ENCODE measurements around the gene ZNF768. TPM values are rescaled to one million over a fixed set of nuclear protein-coding genes. Genes with fewer than 3 reads are reported as not detected.
A peak's percentile ranks its signal among the peaks of the same experiment; 100 is the strongest.

Gene ZNF768
- total and polyA plus RNA-seq, 2 donors (not counting 1 experiment from before 2014, with no cell fraction given), result 24.8 to 36.5 TPM

GRCh38 chr16:30491744-30492308, 34.5 kb downstream of the ZNF768 start:
- CTCF ChIA-PET, result interaction anchor here (2.3 kb wide), 1 partner anchor 43 kb away, joined by 6 read pairs; no protein-coding TSS in a partner anchor
- WGBS (ENCODE audit: insufficient coverage), result 85% methylated on average over 4 of the region's 6 CpGs
- Mint-ChIP-seq H3K27me3 (no peaks in the 10 kb centered on the region), H3K27ac (peak overlapping the region; percentile 42), H3K4me1 (no peaks in the 10 kb centered on the region), H3K4me3 (no peak overlapping the region), H3K9me3 (ENCODE audit: insufficient read depth) (no peaks in the 10 kb centered on the region)
- intact Hi-C loops (cut with micrococcal nuclease), result loop anchor here (5.0 kb wide), 1 partner anchor 40 kb away; no protein-coding TSS in a partner anchor
- ATAC-seq (ENCODE audit: low read depth), result no peak
- TF ChIP-seq EZH2 (IDR thresholded peaks at IDR 0.05; ENCODE audit: borderline replicate concordance, insufficient read depth, low read depth, low read length, poor library complexity, severe bottlenecking), result no peak
- TF ChIP-seq, protein P1, sequence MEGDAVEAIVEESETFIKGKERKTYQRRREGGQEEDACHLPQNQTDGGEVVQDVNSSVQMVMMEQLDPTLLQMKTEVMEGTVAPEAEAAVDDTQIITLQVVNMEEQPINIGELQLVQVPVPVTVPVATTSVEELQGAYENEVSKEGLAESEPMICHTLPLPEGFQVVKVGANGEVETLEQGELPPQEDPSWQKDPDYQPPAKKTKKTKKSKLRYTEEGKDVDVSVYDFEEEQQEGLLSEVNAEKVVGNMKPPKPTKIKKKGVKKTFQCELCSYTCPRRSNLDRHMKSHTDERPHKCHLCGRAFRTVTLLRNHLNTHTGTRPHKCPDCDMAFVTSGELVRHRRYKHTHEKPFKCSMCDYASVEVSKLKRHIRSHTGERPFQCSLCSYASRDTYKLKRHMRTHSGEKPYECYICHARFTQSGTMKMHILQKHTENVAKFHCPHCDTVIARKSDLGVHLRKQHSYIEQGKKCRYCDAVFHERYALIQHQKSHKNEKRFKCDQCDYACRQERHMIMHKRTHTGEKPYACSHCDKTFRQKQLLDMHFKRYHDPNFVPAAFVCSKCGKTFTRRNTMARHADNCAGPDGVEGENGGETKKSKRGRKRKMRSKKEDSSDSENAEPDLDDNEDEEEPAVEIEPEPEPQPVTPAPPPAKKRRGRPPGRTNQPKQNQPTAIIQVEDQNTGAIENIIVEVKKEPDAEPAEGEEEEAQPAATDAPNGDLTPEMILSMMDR (IDR thresholded peaks at IDR 0.05), result no peak
- H3K36me3 ChIP-seq (replicated peaks in 1 of 2; ENCODE audit: control extremely low read depth in 1 of 2, control insufficient read depth in 1 of 2, extremely low read depth in 1 of 2, insufficient read depth in 2 of 2, low read length in 1 of 2), result peaks cover 0 to 70% of the 10 kb centered on the region in 2 experiments
- POLR2A ChIA-PET, result interaction anchor here (0.6 kb wide), 1 partner anchor 30 kb away, joined by 4 read pairs; no protein-coding TSS in a partner anchor
- no peaks in the 10 kb centered on the region for H3K9me3 ChIP-seq (ENCODE audit: control extremely low read depth in 1 of 3, control insufficient read depth in 2 of 3, insufficient read depth in 1 of 3, low read length in 2 of 3)
- no peak overlapping the region for H3K4me2 ChIP-seq (replicated peaks; ENCODE audit: low read depth, low read length, poor library complexity, severe bottlenecking)
- H2AFZ ChIP-seq (ENCODE audit: insufficient read depth, low read depth, low read length, poor library complexity, severe bottlenecking), result no peak overlapping the region
- H3K27ac ChIP-seq (ENCODE audit: low read length in 2 of 2), result no peak overlapping the region
- DNase-seq, result no peak
- peaks cover 10% of the 10 kb centered on the region for H3K79me2 ChIP-seq (ENCODE audit: control insufficient read depth, insufficient read depth, low read length)
- H4K20me1 ChIP-seq (ENCODE audit: control insufficient read depth, insufficient read depth, low read length, poor library complexity, severe bottlenecking), result no peaks in the 10 kb centered on the region
- H3K4me3 ChIP-seq (ENCODE audit: control extremely low read depth in 1 of 5, extremely low read depth in 1 of 5, insufficient read depth in 1 of 5, low read depth in 2 of 5, low read length in 4 of 5), result no peak overlapping the region
- no peak overlapping the region for H3K9ac ChIP-seq (ENCODE audit: low read length)
- H3K27me3 ChIP-seq (replicated peaks in 1 of 4; ENCODE audit: control extremely low read depth in 1 of 4, control insufficient read depth in 3 of 4, insufficient read depth in 4 of 4, low read length in 3 of 4), result no peaks in the 10 kb centered on the region
- H3K4me1 ChIP-seq (ENCODE audit: control insufficient read depth in 2 of 2, insufficient read depth in 2 of 2, low read length in 2 of 2), result no peaks in the 10 kb centered on the region

DNA sequence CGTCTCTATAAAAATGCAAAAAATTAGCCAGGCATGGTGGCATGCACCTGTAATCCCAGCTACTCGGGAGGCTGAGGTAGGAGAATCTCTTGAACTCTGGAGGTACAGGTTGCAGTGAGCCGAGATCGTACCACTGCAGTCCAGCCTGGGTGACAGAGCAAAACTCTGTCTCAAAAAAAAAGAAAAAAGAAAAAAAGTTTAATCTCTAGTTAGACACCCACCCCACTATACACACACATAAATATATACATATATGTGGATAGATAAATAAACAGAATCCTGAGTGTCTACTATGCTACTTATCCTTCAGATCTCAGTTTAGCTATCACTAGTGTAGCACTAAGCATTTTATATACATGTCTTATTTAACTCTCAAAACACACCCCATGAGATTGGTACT, 35.1 kb downstream of the ZNF768 start:
- ChIA-PET CTCF (interaction anchor here (0.8 to 2.3 kb wide), 2 partner anchors 42 to 49 kb away, joined by 3 to 6 read pairs; no protein-coding TSS in a partner anchor), POLR2A (no interaction called here)
- no peaks in the 10 kb centered on the region for H4K20me1 ChIP-seq (ENCODE audit: control insufficient read depth, insufficient read depth, low read length, poor library complexity, severe bottlenecking)
- no peak overlapping the region for H3K27ac ChIP-seq (ENCODE audit: low read length in 2 of 2)
- H3K9me3 ChIP-seq (ENCODE audit: control extremely low read depth in 1 of 3, control insufficient read depth in 2 of 3, insufficient read depth in 1 of 3, low read length in 2 of 3), result no peaks in the 10 kb centered on the region
- Mint-ChIP-seq H3K27me3 (no peaks in the 10 kb centered on the region), H3K27ac (peak overlapping the region; percentile 42), H3K4me3 (no peak overlapping the region), H3K4me1 (no peaks in the 10 kb centered on the region), H3K9me3 (ENCODE audit: insufficient read depth) (no peaks in the 10 kb centered on the region)
- no peak for TF ChIP-seq EZH2 (IDR thresholded peaks at IDR 0.05; ENCODE audit: borderline replicate concordance, insufficient read depth, low read depth, low read length, poor library complexity, severe bottlenecking)
- TF ChIP-seq, protein P1 (IDR thresholded peaks at IDR 0.05), result no peak
- DNase-seq (no peak), ATAC-seq (ENCODE audit: low read depth) (no peak)
- no peak overlapping the region for H3K9ac ChIP-seq (ENCODE audit: low read length)
- peaks cover 13% of the 10 kb centered on the region for H3K79me2 ChIP-seq (ENCODE audit: control insufficient read depth, insufficient read depth, low read length)
- no peak overlapping the region for H2AFZ ChIP-seq (ENCODE audit: insufficient read depth, low read depth, low read length, poor library complexity, severe bottlenecking)
- peaks cover 0 to 68% of the 10 kb centered on the region in 2 experiments for H3K36me3 ChIP-seq (replicated peaks in 1 of 2; ENCODE audit: control extremely low read depth in 1 of 2, control insufficient read depth in 1 of 2, extremely low read depth in 1 of 2, insufficient read depth in 2 of 2, low read length in 1 of 2)
- H3K4me1 ChIP-seq (ENCODE audit: control insufficient read depth in 2 of 2, insufficient read depth in 2 of 2, low read length in 2 of 2), result no peaks in the 10 kb centered on the region
- no peaks in the 10 kb centered on the region for H3K27me3 ChIP-seq (replicated peaks in 1 of 4; ENCODE audit: control extremely low read depth in 1 of 4, control insufficient read depth in 3 of 4, insufficient read depth in 4 of 4, low read length in 3 of 4)
- H3K4me2 ChIP-seq (replicated peaks; ENCODE audit: low read depth, low read length, poor library complexity, severe bottlenecking), result no peak overlapping the region
- H3K4me3 ChIP-seq (ENCODE audit: control extremely low read depth in 1 of 5, extremely low read depth in 1 of 5, insufficient read depth in 1 of 5, low read depth in 2 of 5, low read length in 4 of 5), result no peak overlapping the region
- 100% methylated on average over 2 of the region's 4 CpGs for WGBS (ENCODE audit: insufficient coverage)
- intact Hi-C loops (cut with micrococcal nuclease), result loop anchor here (5.0 kb wide), 1 partner anchor 39 kb away; no protein-coding TSS in a partner anchor
